Measurements from ENCODE around the gene HYAL3.

The HYAL3 gene

DNA sequence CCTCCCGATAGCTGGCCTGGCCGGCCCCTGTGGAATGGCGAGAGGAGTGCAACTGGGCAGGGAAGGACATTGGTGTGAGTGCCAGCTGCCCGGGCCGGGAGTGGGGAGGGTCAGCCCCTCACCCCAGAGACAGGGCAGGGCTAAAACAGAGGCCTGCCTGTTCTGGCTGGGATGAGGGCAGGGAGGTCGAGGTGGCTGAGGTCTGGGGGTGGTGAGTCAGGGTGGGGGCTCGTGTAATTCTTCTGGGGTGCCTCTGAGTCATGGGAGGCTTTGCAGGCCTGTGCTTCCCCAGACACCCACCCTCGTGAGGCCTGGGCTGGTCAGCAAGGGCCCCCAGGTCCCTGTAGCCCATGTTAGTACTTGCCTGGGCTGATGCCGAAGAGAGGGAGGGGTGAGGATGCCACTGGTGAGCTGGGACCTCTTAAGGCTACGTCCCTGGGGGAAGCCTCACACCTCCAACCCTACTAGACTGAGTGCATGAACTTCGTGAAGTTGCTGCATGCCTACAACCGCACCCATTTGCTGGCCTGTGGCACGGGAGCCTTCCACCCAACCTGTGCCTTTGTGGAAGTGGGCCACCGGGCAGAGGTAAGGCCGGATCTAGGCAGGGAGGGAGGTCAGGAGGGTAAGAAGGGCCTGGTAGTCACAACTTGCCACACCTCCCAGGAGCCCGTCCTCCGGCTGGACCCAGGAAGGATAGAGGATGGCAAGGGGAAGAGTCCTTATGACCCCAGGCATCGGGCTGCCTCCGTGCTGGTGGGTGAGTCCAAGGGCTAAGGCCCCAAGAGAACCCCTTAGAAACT is 28.6 kb downstream of the HYAL3 start:
- POLR2A ChIA-PET: interaction anchor here (1.4 kb wide), 1 partner anchor 35 kb away, joined by 5 read pairs; the partner anchor contains the start of gene GNAI2
- CTCF ChIA-PET: interaction anchor here (0.6 to 40.0 kb wide), 7 partner anchors 9 to 77 kb away, joined by 3 to 1609 read pairs (median 5); partner anchors contain the start of genes GNAI2, GNAT1 and LSMEM2
- TF ChIP-seq, protein P1, sequence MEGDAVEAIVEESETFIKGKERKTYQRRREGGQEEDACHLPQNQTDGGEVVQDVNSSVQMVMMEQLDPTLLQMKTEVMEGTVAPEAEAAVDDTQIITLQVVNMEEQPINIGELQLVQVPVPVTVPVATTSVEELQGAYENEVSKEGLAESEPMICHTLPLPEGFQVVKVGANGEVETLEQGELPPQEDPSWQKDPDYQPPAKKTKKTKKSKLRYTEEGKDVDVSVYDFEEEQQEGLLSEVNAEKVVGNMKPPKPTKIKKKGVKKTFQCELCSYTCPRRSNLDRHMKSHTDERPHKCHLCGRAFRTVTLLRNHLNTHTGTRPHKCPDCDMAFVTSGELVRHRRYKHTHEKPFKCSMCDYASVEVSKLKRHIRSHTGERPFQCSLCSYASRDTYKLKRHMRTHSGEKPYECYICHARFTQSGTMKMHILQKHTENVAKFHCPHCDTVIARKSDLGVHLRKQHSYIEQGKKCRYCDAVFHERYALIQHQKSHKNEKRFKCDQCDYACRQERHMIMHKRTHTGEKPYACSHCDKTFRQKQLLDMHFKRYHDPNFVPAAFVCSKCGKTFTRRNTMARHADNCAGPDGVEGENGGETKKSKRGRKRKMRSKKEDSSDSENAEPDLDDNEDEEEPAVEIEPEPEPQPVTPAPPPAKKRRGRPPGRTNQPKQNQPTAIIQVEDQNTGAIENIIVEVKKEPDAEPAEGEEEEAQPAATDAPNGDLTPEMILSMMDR (IDR thresholded peaks at IDR 0.05; ENCODE audit: insufficient read depth, low read length, missing control alignments): no peak
- no peak for DNase-seq (ENCODE audit: low read depth, low spot score)
- no peak overlapping the region for H3K4me3 ChIP-seq (ENCODE audit: low read depth, low read length)

DNA sequence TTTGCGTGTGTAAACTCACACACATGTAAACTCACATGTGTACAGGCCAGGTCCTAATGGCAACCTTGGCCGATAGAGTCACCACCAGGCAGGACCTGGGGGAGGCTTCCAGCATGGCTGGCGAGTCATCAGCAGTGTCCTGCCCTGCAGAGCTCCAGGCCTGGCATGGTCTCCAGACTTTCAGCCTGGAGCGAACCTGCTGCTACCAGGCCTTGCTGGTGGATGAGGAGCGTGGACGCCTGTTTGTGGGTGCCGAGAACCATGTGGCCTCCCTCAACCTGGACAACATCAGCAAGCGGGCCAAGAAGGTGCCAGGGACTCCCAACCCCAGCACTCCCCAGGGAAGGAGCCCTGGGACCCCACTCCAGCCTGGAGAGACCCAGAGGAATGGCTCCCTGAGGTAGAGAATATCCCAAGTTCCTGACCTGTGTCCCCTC is 29.2 kb downstream of the HYAL3 start:
- CTCF ChIA-PET: interaction anchor here (1.0 to 40.0 kb wide), 6 partner anchors 9 to 148 kb away, joined by 3 to 1609 read pairs (median 8); partner anchors contain the start of genes GNAI2, GNAT1 and LSMEM2
- POLR2A ChIA-PET: interaction anchor here (0.6 to 1.4 kb wide), 3 partner anchors 22 to 43 kb away, joined by 3 to 5 read pairs (median 4); partner anchors contain the start of genes GNAI2 and IFRD2
- no peak for DNase-seq (ENCODE audit: low read depth, low spot score)
- TF ChIP-seq, protein P1 (IDR thresholded peaks at IDR 0.05; ENCODE audit: insufficient read depth, low read length, missing control alignments): no peak
- peak overlapping the region; percentile 38 for H3K4me3 ChIP-seq (ENCODE audit: low read depth, low read length)

DNA sequence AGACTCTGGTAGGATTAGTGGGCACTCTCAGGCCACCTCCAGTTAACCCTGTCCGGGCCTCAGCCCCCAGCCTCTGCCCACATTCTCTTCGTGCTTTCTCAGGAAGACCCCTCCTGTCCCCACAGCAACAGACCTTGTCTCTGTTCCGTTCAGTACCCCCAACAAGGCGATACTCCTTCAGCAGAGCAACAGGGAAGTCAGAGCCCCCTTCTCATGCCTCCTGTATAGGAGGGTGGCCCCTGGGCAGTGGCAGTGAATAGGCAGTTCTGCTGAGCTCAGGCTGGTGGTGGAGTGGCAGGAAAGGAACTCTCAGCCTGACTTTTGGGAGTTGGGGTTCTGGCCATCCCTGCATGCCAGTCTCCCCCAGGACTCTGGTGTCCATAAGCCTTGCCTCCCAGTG is 29.7 kb downstream of the HYAL3 start:
- CTCF ChIA-PET: interaction anchor here (1.0 to 40.0 kb wide), 5 partner anchors 10 to 147 kb away, joined by 3 to 1609 read pairs (median 10); partner anchors contain the start of genes GNAI2, GNAT1 and LSMEM2
- DNase-seq (ENCODE audit: low read depth, low spot score): no peak
- TF ChIP-seq, protein P1 (IDR thresholded peaks at IDR 0.05; ENCODE audit: insufficient read depth, low read length, missing control alignments): no peak
- POLR2A ChIA-PET: interaction anchor here (0.6 to 1.4 kb wide), 4 partner anchors 23 to 43 kb away, joined by 3 to 5 read pairs (median 4); partner anchors contain the start of genes GNAI2 and IFRD2
- peak overlapping the region; percentile 38 for H3K4me3 ChIP-seq (ENCODE audit: low read depth, low read length)

GRCh38 chr3:50268703-50269451 is 30.3 kb downstream of the HYAL3 start, which contains the start of gene SEMA3B:
SEMA3B (plus strand) TSS chr3:50269147; CDS start chr3:50269241, 94 bp downstream.
- TF ChIP-seq, protein P1 (IDR thresholded peaks at IDR 0.05; ENCODE audit: insufficient read depth, low read length, missing control alignments): no peak
- no peak for DNase-seq (ENCODE audit: low read depth, low spot score)
- POLR2A ChIA-PET: interaction anchor here (0.6 to 0.7 kb wide), 2 partner anchors 9 to 22 kb away, joined by 3 to 4 read pairs; no protein-coding TSS in a partner anchor
- H3K4me3 ChIP-seq (ENCODE audit: low read depth, low read length): peak within 1 kb of the TSS; percentile 57
- CTCF ChIA-PET: interaction anchor here (1.0 to 40.0 kb wide), 5 partner anchors 11 to 147 kb away, joined by 3 to 1609 read pairs (median 10); partner anchors contain the start of genes GNAI2, GNAT1 and LSMEM2

DNA sequence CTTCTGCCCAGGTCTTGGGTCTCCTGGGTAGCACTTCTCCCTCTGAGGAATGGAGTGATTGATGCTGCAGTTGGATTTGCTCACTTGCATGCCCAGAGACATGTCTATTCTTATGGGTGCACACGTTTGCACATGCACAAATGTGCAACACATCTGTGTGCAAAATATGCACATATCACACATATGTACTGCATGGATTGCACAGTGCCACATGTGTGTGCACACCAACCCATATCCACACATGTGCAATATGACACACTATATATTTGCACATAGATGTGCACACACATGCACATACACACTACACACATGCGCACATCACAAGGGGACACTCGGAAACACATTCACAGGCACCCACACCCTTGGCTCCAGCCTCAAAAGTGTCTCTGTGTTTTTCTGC is 30.9 kb downstream of the HYAL3 start:
- DNase-seq (ENCODE audit: low read depth, low spot score): no peak
- no peak overlapping the region for H3K4me3 ChIP-seq (ENCODE audit: low read depth, low read length)
- ChIA-PET CTCF (interaction anchor here (22.2 to 40.0 kb wide), 2 partner anchors 30 to 75 kb away, joined by 303 to 1609 read pairs; partner anchors contain the start of genes GNAI2 and GNAT1), POLR2A (interaction anchor here (0.7 to 1.9 kb wide), 2 partner anchors 24 to 32 kb away, joined by 3 to 10 read pairs; partner anchors contain the start of genes GNAI2 and IFRD2)
- TF ChIP-seq, protein P1 (IDR thresholded peaks at IDR 0.05; ENCODE audit: insufficient read depth, low read length, missing control alignments): no peak
